Progenitor cell of endocrine pancreas (in vitro differentiated cells): ENCODE data around the gene DVL2. TPM values are rescaled to one million over a fixed set of nuclear protein-coding genes. Genes with fewer than 3 reads are reported as not detected.

ENCODE experiments used
- DNase-seq: peaks from one replicate; pipeline ENCODE4 v3.0.0; 2021; ENCODE audit warnings: low spot score; ENCODE audit not compliant: unreplicated experiment
- H3K27ac Mint-ChIP-seq: 2 replicates; pipeline ENCODE4 v1.8.0; 2021; ENCODE audit warnings: mild to moderate bottlenecking, moderate library complexity, mixed read lengths
- H3K27me3 Mint-ChIP-seq: 2 replicates; pipeline ENCODE4 v1.8.0; 2021; ENCODE audit warnings: mixed read lengths
- H3K36me3 Mint-ChIP-seq: 2 replicates; pipeline ENCODE4 v1.8.0; 2022; ENCODE audit warnings: mixed read lengths; ENCODE audit not compliant: insufficient read depth
- H3K4me1 Mint-ChIP-seq: 2 replicates; pipeline ENCODE4 v1.8.0; 2021; ENCODE audit warnings: low read depth, mixed read lengths
- H3K4me3 Mint-ChIP-seq: 2 replicates; pipeline ENCODE4 v1.8.0; 2021; ENCODE audit warnings: low read depth, mild to moderate bottlenecking, moderate library complexity, mixed read lengths
- H3K9me3 Mint-ChIP-seq: 2 replicates; pipeline ENCODE4 v1.8.0; 2021; ENCODE audit warnings: low read depth, mixed read lengths
- total RNA-seq: library from RNA; stranded (reverse); gene quantifications from 2 replicates; pipeline ENCODE4 v1.2.1, GENCODE V29; 2021
- TF ChIP-seq, protein P1 (sequence below): fragments of 200-600 bp; sonication (generic); IDR thresholded peaks from one replicate; pipeline ENCODE4 v1.5.0; 2021; ENCODE audit warnings: antibody characterized with exemption, mild to moderate bottlenecking; ENCODE audit not compliant: unreplicated experiment

Gene DVL2
- total RNA-seq, 1 donor from 2014 or later = 104 TPM

DNA sequence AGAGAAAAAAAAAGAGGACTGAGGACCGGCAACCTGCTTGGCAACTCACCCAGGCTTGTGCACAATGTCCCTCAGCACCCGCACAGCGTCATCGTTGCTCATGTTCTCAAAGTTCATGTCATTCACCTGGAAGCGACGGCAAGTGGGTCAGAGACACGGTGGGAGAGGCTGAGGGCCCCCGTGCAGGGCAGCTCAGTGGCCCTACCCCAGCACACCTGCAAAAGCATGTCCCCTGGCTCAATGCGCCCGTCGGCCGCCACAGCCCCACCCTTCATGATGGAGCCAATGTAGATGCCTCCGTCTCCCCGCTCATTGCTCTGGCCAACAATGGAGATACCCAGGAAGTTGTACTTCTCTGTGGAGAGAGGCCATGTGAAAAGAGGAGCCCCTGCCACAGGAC, 5.4 kb downstream of the DVL2 start:
- Mint-ChIP-seq H3K36me3 (peaks cover 8% of the 10 kb centered on the region), H3K27me3 (no peaks in the 10 kb centered on the region), H3K4me1 (peaks cover 15% of the 10 kb centered on the region), H3K9me3 (no peaks in the 10 kb centered on the region), H3K4me3 (no peak overlapping the region), H3K27ac (no peak overlapping the region)
- DNase-seq = no peak
- TF ChIP-seq, protein P1, sequence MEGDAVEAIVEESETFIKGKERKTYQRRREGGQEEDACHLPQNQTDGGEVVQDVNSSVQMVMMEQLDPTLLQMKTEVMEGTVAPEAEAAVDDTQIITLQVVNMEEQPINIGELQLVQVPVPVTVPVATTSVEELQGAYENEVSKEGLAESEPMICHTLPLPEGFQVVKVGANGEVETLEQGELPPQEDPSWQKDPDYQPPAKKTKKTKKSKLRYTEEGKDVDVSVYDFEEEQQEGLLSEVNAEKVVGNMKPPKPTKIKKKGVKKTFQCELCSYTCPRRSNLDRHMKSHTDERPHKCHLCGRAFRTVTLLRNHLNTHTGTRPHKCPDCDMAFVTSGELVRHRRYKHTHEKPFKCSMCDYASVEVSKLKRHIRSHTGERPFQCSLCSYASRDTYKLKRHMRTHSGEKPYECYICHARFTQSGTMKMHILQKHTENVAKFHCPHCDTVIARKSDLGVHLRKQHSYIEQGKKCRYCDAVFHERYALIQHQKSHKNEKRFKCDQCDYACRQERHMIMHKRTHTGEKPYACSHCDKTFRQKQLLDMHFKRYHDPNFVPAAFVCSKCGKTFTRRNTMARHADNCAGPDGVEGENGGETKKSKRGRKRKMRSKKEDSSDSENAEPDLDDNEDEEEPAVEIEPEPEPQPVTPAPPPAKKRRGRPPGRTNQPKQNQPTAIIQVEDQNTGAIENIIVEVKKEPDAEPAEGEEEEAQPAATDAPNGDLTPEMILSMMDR = no peak

GRCh38 chr17:7226721-7227710, 7.3 kb downstream of the DVL2 start:
- no peak for DNase-seq
- Mint-ChIP-seq H3K9me3 (no peaks in the 10 kb centered on the region), H3K36me3 (peaks cover 13% of the 10 kb centered on the region), H3K27ac (no peak overlapping the region), H3K4me1 (peaks cover 2% of the 10 kb centered on the region), H3K4me3 (no peak overlapping the region), H3K27me3 (no peaks in the 10 kb centered on the region)
- TF ChIP-seq, protein P1 = no peak

DNA sequence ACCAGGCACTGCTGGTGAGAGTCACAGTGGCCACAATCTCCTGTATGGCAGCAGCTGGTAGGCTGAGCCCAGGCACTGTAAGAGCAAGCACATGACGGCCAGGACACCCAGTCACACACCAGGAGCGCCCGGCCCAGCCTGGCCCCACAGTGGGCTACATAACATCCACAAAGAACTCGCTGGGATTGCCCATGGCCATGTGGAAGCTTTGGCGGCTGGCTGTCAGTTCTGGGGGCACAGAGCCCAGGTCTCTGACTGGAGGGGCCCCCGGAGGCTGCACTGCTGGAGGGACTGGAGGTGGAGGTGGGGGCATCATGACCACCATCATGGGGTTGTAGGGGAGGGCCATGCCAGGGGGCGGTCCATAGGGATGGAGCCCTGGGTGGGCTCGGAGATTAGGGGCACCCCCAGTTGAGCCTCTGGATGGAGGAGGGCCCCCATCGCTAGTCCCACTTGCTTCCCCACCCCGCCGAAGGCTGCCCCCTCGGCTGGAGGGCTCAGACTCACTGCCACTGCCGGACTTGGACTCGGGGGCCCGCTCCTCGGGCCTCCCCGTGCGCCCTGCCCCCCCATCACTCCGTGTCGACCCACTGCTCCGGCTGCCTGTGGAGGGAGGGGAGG, 8.5 kb downstream of the DVL2 start:
- TF ChIP-seq, protein P1 = no peak
- Mint-ChIP-seq H3K4me1 (peaks cover 5% of the 10 kb centered on the region), H3K27ac (no peak overlapping the region), H3K27me3 (no peaks in the 10 kb centered on the region), H3K9me3 (no peaks in the 10 kb centered on the region), H3K4me3 (no peak overlapping the region), H3K36me3 (peaks cover 12% of the 10 kb centered on the region)
- no peak for DNase-seq

- Mint-ChIP-seq H3K4me3 (no peak overlapping the region), H3K4me1 (peaks cover 11% of the 10 kb centered on the region), H3K27me3 (no peaks in the 10 kb centered on the region), H3K36me3 (peaks cover 12% of the 10 kb centered on the region), H3K9me3 (no peaks in the 10 kb centered on the region), H3K27ac (no peak overlapping the region)
- TF ChIP-seq, protein P1 = no peak
- DNase-seq = no peak
Measured at GRCh38 chr17:7224661-7225111, 9.6 kb downstream of the DVL2 start.

DNA sequence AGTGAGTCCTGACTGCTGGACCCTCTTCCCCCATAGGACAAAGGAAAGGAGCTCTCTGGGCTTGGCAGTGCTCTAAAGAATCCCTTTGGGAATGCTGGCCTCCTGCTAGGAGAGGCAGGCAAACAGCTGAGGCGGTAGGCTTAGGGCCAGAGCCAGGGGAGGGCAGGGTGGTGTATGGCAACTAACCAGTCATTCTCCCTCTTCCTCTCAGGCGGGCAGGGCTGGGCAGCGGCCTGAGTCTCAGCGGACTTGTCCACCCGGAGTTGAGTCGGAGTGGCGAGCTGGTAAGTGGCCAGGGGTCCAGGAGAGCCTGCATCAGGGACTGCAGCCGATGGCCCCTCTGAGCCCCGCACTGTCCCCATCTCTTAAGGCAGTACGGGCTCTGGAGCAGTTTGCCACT, 10.2 kb downstream of the DVL2 start:
- Mint-ChIP-seq H3K4me1 (peaks cover 15% of the 10 kb centered on the region), H3K9me3 (no peaks in the 10 kb centered on the region), H3K4me3 (no peak overlapping the region), H3K27ac (no peak overlapping the region), H3K27me3 (no peaks in the 10 kb centered on the region), H3K36me3 (peaks cover 11% of the 10 kb centered on the region)
- TF ChIP-seq, protein P1 = no peak
- no peak for DNase-seq
